C4-2B (cell line): ENCODE results near the gene NUP93.

Experiments
- ZFX ChIP-seq: fragments of 450-650 bp; IDR thresholded peaks from 2 replicates; pipeline ENCODE4 v1.6.1; 2017
- TF ChIP-seq, protein P1 (sequence below): fragments of 450-650 bp; conservative IDR thresholded peaks from 2 replicates; pipeline ENCODE4 v1.5.1; 2017; ENCODE audit warnings: mild to moderate bottlenecking

GRCh38 chr16:56864960-56865359, 135.0 kb downstream of the NUP93 start, which contains the start of gene SLC12A3:
- TF ChIP-seq, protein P1, sequence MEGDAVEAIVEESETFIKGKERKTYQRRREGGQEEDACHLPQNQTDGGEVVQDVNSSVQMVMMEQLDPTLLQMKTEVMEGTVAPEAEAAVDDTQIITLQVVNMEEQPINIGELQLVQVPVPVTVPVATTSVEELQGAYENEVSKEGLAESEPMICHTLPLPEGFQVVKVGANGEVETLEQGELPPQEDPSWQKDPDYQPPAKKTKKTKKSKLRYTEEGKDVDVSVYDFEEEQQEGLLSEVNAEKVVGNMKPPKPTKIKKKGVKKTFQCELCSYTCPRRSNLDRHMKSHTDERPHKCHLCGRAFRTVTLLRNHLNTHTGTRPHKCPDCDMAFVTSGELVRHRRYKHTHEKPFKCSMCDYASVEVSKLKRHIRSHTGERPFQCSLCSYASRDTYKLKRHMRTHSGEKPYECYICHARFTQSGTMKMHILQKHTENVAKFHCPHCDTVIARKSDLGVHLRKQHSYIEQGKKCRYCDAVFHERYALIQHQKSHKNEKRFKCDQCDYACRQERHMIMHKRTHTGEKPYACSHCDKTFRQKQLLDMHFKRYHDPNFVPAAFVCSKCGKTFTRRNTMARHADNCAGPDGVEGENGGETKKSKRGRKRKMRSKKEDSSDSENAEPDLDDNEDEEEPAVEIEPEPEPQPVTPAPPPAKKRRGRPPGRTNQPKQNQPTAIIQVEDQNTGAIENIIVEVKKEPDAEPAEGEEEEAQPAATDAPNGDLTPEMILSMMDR = no peak
- no peak for TF ChIP-seq ZFX
